Nephron progenitor cell (in vitro differentiated cells): ENCODE data around the gene CD1D.

Experiments
- DNase-seq: peaks from one replicate; pipeline ENCODE4 v3.0.0; 2021
- H3K27ac Mint-ChIP-seq: 2 replicates; pipeline ENCODE4 v1.8.0; 2021; ENCODE audit warnings: mild to moderate bottlenecking, moderate library complexity, mixed read lengths
- H3K27me3 Mint-ChIP-seq: 2 replicates; pipeline ENCODE4 v1.8.0; 2021; ENCODE audit warnings: mild to moderate bottlenecking, low read depth, mixed read lengths; ENCODE audit not compliant: poor library complexity
- H3K36me3 Mint-ChIP-seq: 2 replicates; pipeline ENCODE4 v1.8.0; 2021; ENCODE audit warnings: low read depth, mixed read lengths
- H3K4me1 Mint-ChIP-seq: 2 replicates; pipeline ENCODE4 v1.8.0; 2021; ENCODE audit warnings: mixed read lengths
- H3K4me3 Mint-ChIP-seq: 2 replicates; pipeline ENCODE4 v1.8.0; 2021; ENCODE audit warnings: mild to moderate bottlenecking, moderate library complexity, mixed read lengths
- H3K9me3 Mint-ChIP-seq: 2 replicates; pipeline ENCODE4 v1.8.0; 2021; ENCODE audit warnings: mild to moderate bottlenecking, moderate library complexity, mixed read lengths
- CTCF ChIP-seq: fragments of 200-600 bp; sonication (generic); IDR thresholded peaks from 2 replicates; pipeline ENCODE4 v1.5.0; 2021; ENCODE audit warnings: antibody characterized with exemption

Gene CD1D

GRCh38 chr1:158180741-158181576 lies at the start of gene CD1D:
Gene CD1D, plus strand, starts transcription at chr1:158180895. Its CDS starts 207 bp downstream, at chr1:158181102.
- no peak for TF ChIP-seq CTCF
- peak; percentile 68 for DNase-seq
- Mint-ChIP-seq H3K9me3 (peaks cover 11% of the 10 kb centered on the region), H3K27me3 (peaks cover 50% of the 10 kb centered on the region), H3K36me3 (peaks cover 20% of the 10 kb centered on the region), H3K27ac (peak within 1 kb of the TSS; percentile 49), H3K4me3 (peak within 1 kb of the TSS; percentile 97), H3K4me1 (peaks cover 48% of the 10 kb centered on the region)

GRCh38 chr1:158131217-158131616 lies 49.5 kb upstream of the CD1D start:
- no peaks in the 10 kb centered on the region for H3K4me1 Mint-ChIP-seq
- H3K27me3 Mint-ChIP-seq: peaks cover 13% of the 10 kb centered on the region
- DNase-seq: no peak
- H3K4me3 Mint-ChIP-seq: no peak overlapping the region
- no peak overlapping the region for H3K27ac Mint-ChIP-seq
- no peaks in the 10 kb centered on the region for H3K9me3 Mint-ChIP-seq
- no peak for TF ChIP-seq CTCF
- H3K36me3 Mint-ChIP-seq: no peaks in the 10 kb centered on the region

- no peak for DNase-seq
- no peak overlapping the region for H3K27ac Mint-ChIP-seq
- no peaks in the 10 kb centered on the region for H3K36me3 Mint-ChIP-seq
- no peak for TF ChIP-seq CTCF
- H3K27me3 Mint-ChIP-seq: peaks cover 15% of the 10 kb centered on the region
- H3K9me3 Mint-ChIP-seq: no peaks in the 10 kb centered on the region
- no peak overlapping the region for H3K4me3 Mint-ChIP-seq
- no peaks in the 10 kb centered on the region for H3K4me1 Mint-ChIP-seq
These were observed 39.9 kb upstream of the CD1D start for GRCh38 chr1:158140764-158141192.

GRCh38 chr1:158145173-158145719 lies 35.4 kb upstream of the CD1D start:
- peaks cover 22% of the 10 kb centered on the region for H3K4me1 Mint-ChIP-seq
- peaks cover 7% of the 10 kb centered on the region for H3K36me3 Mint-ChIP-seq
- peaks cover 28% of the 10 kb centered on the region for H3K27me3 Mint-ChIP-seq
- H3K9me3 Mint-ChIP-seq: peaks cover 26% of the 10 kb centered on the region
- no peak for TF ChIP-seq CTCF
- DNase-seq: no peak
- H3K4me3 Mint-ChIP-seq: no peak overlapping the region
- H3K27ac Mint-ChIP-seq: no peak overlapping the region

GRCh38 chr1:158146165-158146564 lies 34.5 kb upstream of the CD1D start:
- peaks cover 28% of the 10 kb centered on the region for H3K27me3 Mint-ChIP-seq
- peaks cover 14% of the 10 kb centered on the region for H3K36me3 Mint-ChIP-seq
- TF ChIP-seq CTCF: no peak

More at GRCh38 chr1:158146165-158146564, 34.5 kb upstream of the CD1D start:
- Mint-ChIP-seq H3K4me3 (no peak overlapping the region), H3K9me3 (peaks cover 34% of the 10 kb centered on the region), H3K27ac (no peak overlapping the region), H3K4me1 (peaks cover 24% of the 10 kb centered on the region)
- no peak for DNase-seq
